ENCODE results near the gene FGG. TPM values are rescaled to one million over a fixed set of nuclear protein-coding genes. Genes with fewer than 3 reads are reported as not detected.
"Not testable (repeated sequence)": the region's sequence is repeated elsewhere in the genome, so short reads cannot be mapped to it uniquely, and the experiment has no call there.

Gene FGG
- total and polyA plus RNA-seq, 2 experiments from 2014 or later = not detected

GRCh38 chr4:154597798-154598774 lies 14.4 kb downstream of the FGG start:
- Histone ChIP-seq H3K4me2 (ENCODE audit: unreplicated experiment) (no peak overlapping the region), H3K4me1 (ENCODE audit: insufficient read depth) (no peaks in the 10 kb centered on the region), H3K9me2 (ENCODE audit: insufficient read depth) (0 out of 2 replicates have a peak, but pooled peaks cover 2% of the 10 kb centered on the region), H3K9ac (no peak overlapping the region), H4K20me1 (ENCODE audit: insufficient read depth) (no peaks in the 10 kb centered on the region), H3K4me3 (no peak overlapping the region), H2AFZ (no peak overlapping the region), H3K27me3 (replicated peaks; ENCODE audit: insufficient read depth) (0 out of 2 replicates have a peak, but pooled peaks cover 7% of the 10 kb centered on the region), H3K79me2 (ENCODE audit: insufficient read depth) (no peaks in the 10 kb centered on the region), H3K9me3 (ENCODE audit: low read depth) (no peaks in the 10 kb centered on the region), H3K36me3 (ENCODE audit: low read depth) (no peaks in the 10 kb centered on the region), H3F3A (ENCODE audit: insufficient read depth) (no peaks in the 10 kb centered on the region), H3K27ac (no peak overlapping the region)
- DNase-seq = no peak
- 33 to 35% methylated on average over 7 of the region's 7 CpGs for WGBS, 2 experiments (ENCODE audit: low coverage in 1 of 2, low lambda C conversion rate in 2 of 2, missing lambda C conversion rate in 2 of 2)
- in situ Hi-C loops (cut with MboI) = no loop called here
- TF ChIP-seq EZH2phosphoT487 (IDR thresholded peaks at IDR 0.05; ENCODE audit: insufficient read depth, low read depth) = no peak
- TF ChIP-seq EZH2 (IDR thresholded peaks at IDR 0.05; ENCODE audit: insufficient read depth, poor library complexity, severe bottlenecking) = no peak

GRCh38 chr4:154597281-154597680 lies 15.2 kb downstream of the FGG start:
- H4K20me1 ChIP-seq (ENCODE audit: insufficient read depth); in situ Hi-C loops (cut with MboI); H3K4me3 ChIP-seq; H3K4me1 ChIP-seq (ENCODE audit: insufficient read depth); H3K27me3 ChIP-seq (replicated peaks; ENCODE audit: insufficient read depth); H3K4me2 ChIP-seq (ENCODE audit: unreplicated experiment); DNase-seq; H3K36me3 ChIP-seq (ENCODE audit: low read depth); H3K27ac ChIP-seq; H3K9ac ChIP-seq; H2AFZ ChIP-seq; H3K9me2 ChIP-seq (ENCODE audit: insufficient read depth); H3K9me3 ChIP-seq (ENCODE audit: low read depth); H3K79me2 ChIP-seq (ENCODE audit: insufficient read depth); H3F3A ChIP-seq (ENCODE audit: insufficient read depth): not testable (repeated sequence)
- WGBS, 2 experiments (ENCODE audit: low coverage in 1 of 2, low lambda C conversion rate in 2 of 2, missing lambda C conversion rate in 2 of 2) = 54 to 64% methylated on average over 10 of the region's 11 CpGs

GRCh38 chr4:154595807-154596206 lies 16.6 kb downstream of the FGG start:
- no peak overlapping the region for H3K4me3 ChIP-seq
- H4K20me1 ChIP-seq (ENCODE audit: insufficient read depth) = no peaks in the 10 kb centered on the region
- TF ChIP-seq EZH2phosphoT487 (IDR thresholded peaks at IDR 0.05; ENCODE audit: insufficient read depth, low read depth) = no peak
- no peaks in the 10 kb centered on the region for H3K79me2 ChIP-seq (ENCODE audit: insufficient read depth)
- no peak overlapping the region for H2AFZ ChIP-seq
- H3F3A ChIP-seq (ENCODE audit: insufficient read depth) = no peaks in the 10 kb centered on the region
- H3K36me3 ChIP-seq (ENCODE audit: low read depth) = no peaks in the 10 kb centered on the region
- peaks cover 7% of the 10 kb centered on the region; the same call in 1 of the 2 replicates for H3K27me3 ChIP-seq (replicated peaks; ENCODE audit: insufficient read depth)
- H3K9ac ChIP-seq = no peak overlapping the region
- H3K9me3 ChIP-seq (ENCODE audit: low read depth) = no peaks in the 10 kb centered on the region
- no peak overlapping the region for H3K4me2 ChIP-seq (ENCODE audit: unreplicated experiment)
- no peak for DNase-seq
- in situ Hi-C loops (cut with MboI) = no loop called here
- no peak overlapping the region for H3K27ac ChIP-seq
- no peaks in the 10 kb centered on the region for H3K4me1 ChIP-seq (ENCODE audit: insufficient read depth)
- H3K9me2 ChIP-seq (ENCODE audit: insufficient read depth) = 0 out of 2 replicates have a peak, but pooled peaks cover 2% of the 10 kb centered on the region

GRCh38 chr4:154594343-154594742 lies 18.1 kb downstream of the FGG start:
- H3F3A ChIP-seq (ENCODE audit: insufficient read depth); H3K9ac ChIP-seq; H3K4me3 ChIP-seq; H2AFZ ChIP-seq; in situ Hi-C loops (cut with MboI); DNase-seq; H3K9me2 ChIP-seq (ENCODE audit: insufficient read depth); H3K79me2 ChIP-seq (ENCODE audit: insufficient read depth); H4K20me1 ChIP-seq (ENCODE audit: insufficient read depth); H3K27ac ChIP-seq; H3K36me3 ChIP-seq (ENCODE audit: low read depth); H3K9me3 ChIP-seq (ENCODE audit: low read depth); H3K4me1 ChIP-seq (ENCODE audit: insufficient read depth); H3K4me2 ChIP-seq (ENCODE audit: unreplicated experiment): not testable (repeated sequence)
- H3K27me3 ChIP-seq (replicated peaks; ENCODE audit: insufficient read depth) = peaks cover 17% of the 10 kb centered on the region
- 39 to 45% methylated on average over 3 of the region's 3 CpGs for WGBS, 2 experiments (ENCODE audit: low coverage in 1 of 2, low lambda C conversion rate in 2 of 2, missing lambda C conversion rate in 2 of 2)

GRCh38 chr4:154593868-154594267 lies 18.6 kb downstream of the FGG start:
- Histone ChIP-seq H3K4me2 (ENCODE audit: unreplicated experiment) (no peak overlapping the region), H3K4me1 (ENCODE audit: insufficient read depth) (no peaks in the 10 kb centered on the region), H4K20me1 (ENCODE audit: insufficient read depth) (no peaks in the 10 kb centered on the region), H3K27me3 (replicated peaks; ENCODE audit: insufficient read depth) (peaks cover 22% of the 10 kb centered on the region), H3F3A (ENCODE audit: insufficient read depth) (no peaks in the 10 kb centered on the region), H3K9me3 (ENCODE audit: low read depth) (no peaks in the 10 kb centered on the region), H2AFZ (no peak overlapping the region), H3K27ac (no peak overlapping the region), H3K4me3 (no peak overlapping the region), H3K36me3 (ENCODE audit: low read depth) (no peaks in the 10 kb centered on the region), H3K9me2 (ENCODE audit: insufficient read depth) (0 out of 2 replicates have a peak, but pooled peaks cover 2% of the 10 kb centered on the region), H3K9ac (no peak overlapping the region), H3K79me2 (ENCODE audit: insufficient read depth) (no peaks in the 10 kb centered on the region)
- no peak for DNase-seq
- TF ChIP-seq EZH2 (IDR thresholded peaks at IDR 0.05; ENCODE audit: insufficient read depth, poor library complexity, severe bottlenecking) = no peak
- TF ChIP-seq EZH2phosphoT487 (IDR thresholded peaks at IDR 0.05; ENCODE audit: insufficient read depth, low read depth) = no peak
- in situ Hi-C loops (cut with MboI) = no loop called here
- WGBS, 2 experiments (ENCODE audit: low coverage in 1 of 2, low lambda C conversion rate in 2 of 2, missing lambda C conversion rate in 2 of 2) = 26 to 31% methylated on average over 2 of the region's 2 CpGs

All from GM23248 (cell line).